ENCODE data around the gene HBA2. TPM values are rescaled to one million over a fixed set of nuclear protein-coding genes. Genes with fewer than 3 reads are reported as not detected.
"Not testable (repeated sequence)": the region's sequence is repeated elsewhere in the genome, so short reads cannot be mapped to it uniquely, and the experiment has no call there.

The HBA2 gene
- total RNA-seq, 1 experiment from 2014 or later: not detected

- DNase-seq (ENCODE audit: low spot score): peak; percentile 19
Measured at GRCh38 chr16:173928-174769, 1.5 kb downstream of the HBA2 start.

DNA sequence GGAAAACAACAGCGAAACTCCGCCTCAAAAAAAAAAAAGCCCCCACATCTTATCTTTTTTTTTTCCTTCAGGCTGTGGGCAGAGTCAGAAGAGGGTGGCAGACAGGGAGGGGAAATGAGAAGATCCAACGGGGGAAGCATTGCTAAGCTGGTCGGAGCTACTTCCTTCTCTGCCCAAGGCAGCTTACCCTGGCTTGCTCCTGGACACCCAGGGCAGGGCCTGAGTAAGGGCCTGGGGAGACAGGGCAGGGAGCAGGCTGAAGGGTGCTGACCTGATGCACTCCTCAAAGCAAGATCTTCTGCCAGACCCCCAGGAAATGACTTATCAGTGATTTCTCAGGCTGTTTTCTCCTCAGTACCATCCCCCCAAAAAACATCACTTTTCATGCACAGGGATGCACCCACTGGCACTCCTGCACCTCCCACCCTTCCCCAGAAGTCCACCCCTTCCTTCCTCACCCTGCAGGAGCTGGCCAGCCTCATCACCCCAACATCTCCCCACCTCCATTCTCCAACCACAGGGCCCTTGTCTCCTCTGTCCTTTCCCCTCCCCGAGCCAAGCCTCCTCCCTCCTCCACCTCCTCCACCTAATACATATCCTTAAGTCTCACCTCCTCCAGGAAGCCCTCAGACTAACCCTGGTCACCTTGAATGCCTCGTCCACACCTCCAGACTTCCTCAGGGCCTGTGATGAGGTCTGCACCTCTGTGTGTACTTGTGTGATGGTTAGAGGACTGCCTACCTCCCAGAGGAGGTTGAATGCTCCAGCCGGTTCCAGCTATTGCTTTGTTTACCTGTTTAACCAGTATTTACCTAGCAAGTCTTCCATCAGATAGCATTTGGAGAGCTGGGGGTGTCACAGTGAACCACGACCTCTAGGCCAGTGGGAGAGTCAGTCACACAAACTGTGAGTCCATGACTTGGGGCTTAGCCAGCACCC is 2.6 kb downstream of the HBA2 start:
- no peak for DNase-seq (ENCODE audit: low spot score)

DNA sequence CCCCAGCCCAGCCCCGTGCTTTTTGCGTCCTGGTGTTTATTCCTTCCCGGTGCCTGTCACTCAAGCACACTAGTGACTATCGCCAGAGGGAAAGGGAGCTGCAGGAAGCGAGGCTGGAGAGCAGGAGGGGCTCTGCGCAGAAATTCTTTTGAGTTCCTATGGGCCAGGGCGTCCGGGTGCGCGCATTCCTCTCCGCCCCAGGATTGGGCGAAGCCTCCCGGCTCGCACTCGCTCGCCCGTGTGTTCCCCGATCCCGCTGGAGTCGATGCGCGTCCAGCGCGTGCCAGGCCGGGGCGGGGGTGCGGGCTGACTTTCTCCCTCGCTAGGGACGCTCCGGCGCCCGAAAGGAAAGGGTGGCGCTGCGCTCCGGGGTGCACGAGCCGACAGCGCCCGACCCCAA is 3.3 kb downstream of the HBA2 start:
- not testable (repeated sequence) for DNase-seq (ENCODE audit: low spot score)

DNA sequence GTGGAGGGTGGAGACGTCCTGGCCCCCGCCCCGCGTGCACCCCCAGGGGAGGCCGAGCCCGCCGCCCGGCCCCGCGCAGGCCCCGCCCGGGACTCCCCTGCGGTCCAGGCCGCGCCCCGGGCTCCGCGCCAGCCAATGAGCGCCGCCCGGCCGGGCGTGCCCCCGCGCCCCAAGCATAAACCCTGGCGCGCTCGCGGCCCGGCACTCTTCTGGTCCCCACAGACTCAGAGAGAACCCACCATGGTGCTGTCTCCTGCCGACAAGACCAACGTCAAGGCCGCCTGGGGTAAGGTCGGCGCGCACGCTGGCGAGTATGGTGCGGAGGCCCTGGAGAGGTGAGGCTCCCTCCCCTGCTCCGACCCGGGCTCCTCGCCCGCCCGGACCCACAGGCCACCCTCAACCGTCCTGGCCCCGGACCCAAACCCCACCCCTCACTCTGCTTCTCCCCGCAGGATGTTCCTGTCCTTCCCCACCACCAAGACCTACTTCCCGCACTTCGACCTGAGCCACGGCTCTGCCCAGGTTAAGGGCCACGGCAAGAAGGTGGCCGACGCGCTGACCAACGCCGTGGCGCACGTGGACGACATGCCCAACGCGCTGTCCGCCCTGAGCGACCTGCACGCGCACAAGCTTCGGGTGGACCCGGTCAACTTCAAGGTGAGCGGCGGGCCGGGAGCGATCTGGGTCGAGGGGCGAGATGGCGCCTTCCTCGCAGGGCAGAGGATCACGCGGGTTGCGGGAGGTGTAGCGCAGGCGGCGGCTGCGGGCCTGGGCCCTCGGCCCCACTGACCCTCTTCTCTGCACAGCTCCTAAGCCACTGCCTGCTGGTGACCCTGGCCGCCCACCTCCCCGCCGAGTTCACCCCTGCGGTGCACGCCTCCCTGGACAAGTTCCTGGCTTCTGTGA is 4.1 kb downstream of the HBA2 start, which contains the start of gene HBA1:
Gene HBA1, plus strand, starts transcription at position 204 of the 906 bp plus-strand sequence. Its CDS starts 37 bp downstream, at position 241.
- DNase-seq (ENCODE audit: low spot score): not testable (repeated sequence)

- no peak for DNase-seq (ENCODE audit: low spot score)
Measured at GRCh38 chr16:177394-177822, 4.7 kb downstream of the HBA2 start.

DNA sequence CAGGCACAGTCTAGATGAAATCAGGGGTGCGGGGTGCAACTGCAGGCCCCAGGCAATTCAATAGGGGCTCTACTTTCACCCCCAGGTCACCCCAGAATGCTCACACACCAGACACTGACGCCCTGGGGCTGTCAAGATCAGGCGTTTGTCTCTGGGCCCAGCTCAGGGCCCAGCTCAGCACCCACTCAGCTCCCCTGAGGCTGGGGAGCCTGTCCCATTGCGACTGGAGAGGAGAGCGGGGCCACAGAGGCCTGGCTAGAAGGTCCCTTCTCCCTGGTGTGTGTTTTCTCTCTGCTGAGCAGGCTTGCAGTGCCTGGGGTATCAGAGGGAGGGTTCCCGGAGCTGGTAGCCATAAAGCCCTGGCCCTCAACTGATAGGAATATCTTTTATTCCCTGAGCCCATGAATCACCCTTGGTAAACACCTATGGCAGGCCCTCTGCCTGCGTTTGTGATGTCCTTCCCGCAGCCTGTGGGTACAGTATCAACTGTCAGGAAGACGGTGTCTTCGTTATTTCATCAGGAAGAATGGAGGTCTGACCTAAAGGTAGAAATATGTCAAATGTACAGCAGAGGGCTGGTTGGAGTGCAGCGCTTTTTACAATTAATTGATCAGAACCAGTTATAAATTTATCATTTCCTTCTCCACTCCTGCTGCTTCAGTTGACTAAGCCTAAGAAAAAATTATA is 5.4 kb downstream of the HBA2 start:
- peak; percentile 15 for DNase-seq (ENCODE audit: low spot score)

GRCh38 chr16:178668-179015 is 6.0 kb downstream of the HBA2 start:
- peak; percentile 13 for DNase-seq (ENCODE audit: low spot score)

- no peak for DNase-seq (ENCODE audit: low spot score)
Measured at GRCh38 chr16:179211-180092, 6.8 kb downstream of the HBA2 start.

DNA sequence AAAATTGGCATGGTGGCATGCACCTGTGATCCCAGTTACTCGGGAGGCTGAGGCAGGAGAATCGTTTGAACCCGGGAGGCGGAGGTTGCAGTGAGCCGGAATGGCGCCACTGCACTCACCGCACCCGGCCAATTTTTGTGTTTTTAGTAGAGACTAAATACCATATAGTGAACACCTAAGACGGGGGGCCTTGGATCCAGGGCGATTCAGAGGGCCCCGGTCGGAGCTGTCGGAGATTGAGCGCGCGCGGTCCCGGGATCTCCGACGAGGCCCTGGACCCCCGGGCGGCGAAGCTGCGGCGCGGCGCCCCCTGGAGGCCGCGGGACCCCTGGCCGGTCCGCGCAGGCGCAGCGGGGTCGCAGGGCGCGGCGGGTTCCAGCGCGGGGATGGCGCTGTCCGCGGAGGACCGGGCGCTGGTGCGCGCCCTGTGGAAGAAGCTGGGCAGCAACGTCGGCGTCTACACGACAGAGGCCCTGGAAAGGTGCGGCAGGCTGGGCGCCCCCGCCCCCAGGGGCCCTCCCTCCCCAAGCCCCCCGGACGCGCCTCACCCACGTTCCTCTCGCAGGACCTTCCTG is 7.5 kb downstream of the HBA2 start, which contains the start of gene HBQ1:
Gene HBQ1, plus strand, starts transcription at position 359 of the 575 bp plus-strand sequence. Its CDS starts 28 bp downstream, at position 387.
- DNase-seq (ENCODE audit: low spot score): no peak

- DNase-seq (ENCODE audit: low spot score): peak; percentile 82
Measured at GRCh38 chr16:180681-181564, 8.2 kb downstream of the HBA2 start.

- DNase-seq (ENCODE audit: low spot score): no peak
Measured at GRCh38 chr16:181565-182021, 8.9 kb downstream of the HBA2 start.

- no peak for DNase-seq (ENCODE audit: low spot score)
Measured at GRCh38 chr16:183005-183404, 10.3 kb downstream of the HBA2 start.

DNA sequence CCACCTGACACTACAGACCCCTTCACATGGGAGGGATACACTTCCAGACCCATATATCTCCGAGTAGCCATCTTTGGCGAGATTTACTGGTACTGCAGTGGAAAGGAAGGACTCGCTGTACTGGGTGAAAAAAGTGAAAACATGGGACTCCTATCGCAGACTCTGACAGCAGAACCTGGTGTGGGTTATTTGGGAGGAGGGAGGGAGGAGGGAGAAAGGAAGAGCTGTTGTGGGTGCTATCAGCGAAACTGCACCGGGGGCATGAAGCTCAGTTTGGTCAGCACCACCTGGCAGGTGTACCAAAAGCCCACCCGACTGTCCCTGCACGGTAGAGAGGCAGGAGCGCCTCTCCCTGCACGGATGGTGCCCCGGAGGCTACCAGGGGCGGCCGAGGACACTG is 12.5 kb downstream of the HBA2 start:
- DNase-seq (ENCODE audit: low spot score): no peak

- DNase-seq (ENCODE audit: low spot score): no peak
Measured at GRCh38 chr16:185691-186090, 13.0 kb downstream of the HBA2 start.

DNA sequence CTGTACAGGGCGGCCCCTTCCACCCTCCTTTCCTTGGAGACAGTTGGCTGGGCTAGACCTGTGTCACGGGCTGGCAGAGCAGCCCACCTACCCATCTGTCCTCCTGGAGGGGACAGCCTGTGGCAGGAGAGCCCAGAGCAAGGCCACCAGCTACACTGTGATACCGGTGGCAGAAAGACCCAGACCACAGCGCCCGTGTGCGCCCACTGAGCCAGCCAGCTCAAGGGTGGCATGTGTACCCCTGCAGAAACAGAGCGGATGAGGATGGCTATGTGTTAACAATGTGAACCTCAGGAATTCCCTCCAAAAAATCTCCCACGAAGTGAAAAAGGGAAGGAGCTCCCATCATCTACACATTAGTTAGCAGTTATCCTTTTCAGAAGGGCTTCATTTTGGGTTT is 14.7 kb downstream of the HBA2 start:
- DNase-seq (ENCODE audit: low spot score): no peak

- DNase-seq (ENCODE audit: low spot score): peak; percentile 27
Measured at GRCh38 chr16:188674-189073, 16.0 kb downstream of the HBA2 start.

DNA sequence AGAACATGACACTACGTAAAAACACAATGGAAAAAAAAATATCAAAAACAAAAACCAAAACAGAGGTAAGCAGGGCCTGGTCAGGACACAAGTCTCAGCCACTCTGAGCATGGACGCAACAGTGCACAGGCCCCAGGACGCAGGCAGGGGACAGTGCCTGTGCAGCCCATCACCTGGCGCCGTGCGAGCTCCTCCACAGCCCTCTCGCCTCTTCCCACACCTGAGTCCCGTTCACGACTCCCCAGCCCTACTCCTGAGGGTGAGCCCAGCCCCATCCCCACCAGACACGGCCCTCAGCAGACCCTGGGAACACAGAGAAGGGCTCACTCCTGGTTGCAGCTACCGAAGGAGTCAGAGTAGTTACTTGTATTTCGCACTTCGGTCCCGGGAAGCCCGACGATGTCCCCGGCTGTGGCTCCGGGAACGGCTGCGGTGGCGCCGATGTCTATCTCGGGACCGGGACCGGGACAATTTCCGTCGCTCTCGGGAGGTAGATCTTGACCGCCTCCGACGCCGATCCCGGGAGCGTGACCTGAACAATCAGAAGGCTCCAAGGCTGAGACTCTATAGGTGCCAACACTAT is 17.0 kb downstream of the HBA2 start:
- no peak for DNase-seq (ENCODE audit: low spot score)

DNA sequence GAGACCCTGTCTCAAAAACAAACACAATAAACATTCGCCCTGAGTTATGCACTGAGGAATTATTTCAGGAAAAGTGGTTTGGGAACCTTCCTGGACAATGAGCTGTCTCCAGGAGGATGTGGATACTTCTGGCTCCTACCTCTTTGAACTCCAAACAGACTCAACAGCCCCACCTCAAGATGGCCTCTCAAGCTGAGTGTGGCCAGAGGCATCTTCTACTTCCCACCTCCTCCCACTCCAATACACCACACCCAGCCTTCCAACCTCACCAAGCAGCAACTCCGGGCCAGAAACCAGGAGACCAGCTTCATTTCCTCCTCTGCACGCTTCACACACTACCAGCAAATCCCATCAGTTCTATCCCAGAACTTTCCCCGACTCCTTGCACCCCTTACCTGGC is 19.2 kb downstream of the HBA2 start:
- no peak for DNase-seq (ENCODE audit: low spot score)
